PC-3 (cell line): ENCODE data around the gene EFL1. TPM values are rescaled to one million over a fixed set of nuclear protein-coding genes. Genes with fewer than 3 reads are reported as not detected.

ENCODE experiments used
- ATAC-seq: fragments of 200-7000 bp; cut with Tn5 transposase; 2 replicates; pipeline ENCODE4 v1.9.1; 2020; ENCODE audit warnings: mild to moderate bottlenecking, moderate library complexity
- BruUV-seq: library from RNA; stranded (reverse); fragments of 400-500 nt; replicated peaks from 2 replicates; lab custom pipeline; 2021; lab: Mats Ljungman, UMichigan
- CTCF ChIA-PET: fragments of 300-600 bp; sonication (Branson Sonifier 250); formaldehyde crosslinking; loops from one replicate; lab custom pipeline; 2022; ENCODE audit warnings: antibody characterized with exemption; lab: Charles Lee
- POLR2A ChIA-PET: fragments of 300-600 bp; sonication (Branson Sonifier 250); formaldehyde crosslinking; loops from one replicate; lab custom pipeline; 2022; ENCODE audit warnings: antibody characterized with exemption; ENCODE audit not compliant: unreplicated experiment; lab: Charles Lee
- DNase-seq: peaks from one replicate; pipeline ENCODE4 v3.0.0-alpha.2; 2015
- H2AFZ ChIP-seq: fragments of 300-600 bp; sonication (generic); 2 replicates; pipeline ENCODE4 v1.6.0; 2016; ENCODE audit warnings: antibody characterized with exemption, low read length
- H3F3A ChIP-seq: fragments of 300-600 bp; sonication (generic); one replicate; pipeline ENCODE4 v1.6.0; 2017; ENCODE audit warnings: antibody characterized with exemption, low read length, control low read depth, mild to moderate bottlenecking; ENCODE audit not compliant: unreplicated experiment
- H3K27ac ChIP-seq: fragments of 300-600 bp; sonication (generic); 2 replicates; pipeline ENCODE4 v1.5.1; 2016; ENCODE audit warnings: mild to moderate bottlenecking, low read length
- H3K27me3 ChIP-seq: fragments of 300-600 bp; sonication (generic); 2 replicates; pipeline ENCODE4 v1.6.1; 2016; ENCODE audit warnings: low read length, mixed read lengths
- H3K36me3 ChIP-seq: fragments of 300-600 bp; sonication (generic); 2 replicates; pipeline ENCODE4 v1.6.1; 2016; ENCODE audit warnings: low read depth, mixed run types, low read length, mixed read lengths
- H3K4me1 ChIP-seq: fragments of 300-600 bp; sonication (generic); 2 replicates; pipeline ENCODE4 v1.5.1; 2016; ENCODE audit warnings: low read length; ENCODE audit not compliant: insufficient read depth
- H3K4me2 ChIP-seq: fragments of 300-600 bp; sonication (generic); 2 replicates; pipeline ENCODE4 v1.6.0; 2016; ENCODE audit warnings: low read length
- H3K4me3 ChIP-seq: fragments of 300-600 bp; sonication (generic); 2 replicates; pipeline ENCODE4 v1.5.1; 2016; ENCODE audit warnings: mild to moderate bottlenecking, low read length, mixed read lengths
- H3K79me2 ChIP-seq: fragments of 300-600 bp; sonication (generic); 2 replicates; pipeline ENCODE4 v1.6.1; 2017; ENCODE audit warnings: low read length, mixed read lengths
- H3K9ac ChIP-seq: fragments of 300-600 bp; sonication (generic); 2 replicates; pipeline ENCODE4 v1.6.0; 2016; ENCODE audit warnings: mild to moderate bottlenecking, low read length
- H3K9me2 ChIP-seq: fragments of 300-600 bp; sonication (generic); replicated peaks from 2 replicates; pipeline ENCODE4 v1.6.1; 2016; ENCODE audit warnings: mixed run types, low read length, mixed read lengths
- H3K9me3 ChIP-seq: fragments of 300-600 bp; sonication (generic); 2 replicates; pipeline ENCODE4 v1.6.1; 2016; ENCODE audit warnings: low read length, mixed read lengths
- H4K20me1 ChIP-seq: fragments of 300-600 bp; sonication (generic); 2 replicates; pipeline ENCODE4 v1.6.1; 2016; ENCODE audit warnings: low read length, mixed read lengths
- EZH2 ChIP-seq: fragments of 300-600 bp; sonication (generic); IDR thresholded peaks from one replicate; pipeline ENCODE4 v1.6.1; 2017; ENCODE audit warnings: antibody characterized with exemption, mild to moderate bottlenecking, low read length; ENCODE audit not compliant: unreplicated experiment
- EZH2phosphoT487 ChIP-seq: fragments of 300-600 bp; sonication (generic); IDR thresholded peaks from 2 replicates; pipeline ENCODE4 v1.6.1; 2018; ENCODE audit warnings: mild to moderate bottlenecking, antibody characterized with exemption, low read length, borderline replicate concordance
- intact Hi-C: fragments of 100-400 bp; cut with micrococcal nuclease; formaldehyde crosslinking; loops from 2 replicates; pipeline ENCODE4 v1.9.0; 2023
- total RNA-seq: library from RNA; depleted of rRNA; stranded (reverse); fragments of >200 nt; gene quantifications from 2 replicates; pipeline ENCODE4 v1.2.3, GENCODE V29; 2014
- TF ChIP-seq, protein P1 (sequence below): fragments of 300-600 bp; sonication (generic); conservative IDR thresholded peaks from 2 replicates; pipeline ENCODE4 v1.5.1; 2017; ENCODE audit warnings: antibody characterized with exemption, low read depth, mild to moderate bottlenecking, low read length

The EFL1 gene
- total RNA-seq, 1 experiment from 2014 or later = 14.7 TPM

DNA sequence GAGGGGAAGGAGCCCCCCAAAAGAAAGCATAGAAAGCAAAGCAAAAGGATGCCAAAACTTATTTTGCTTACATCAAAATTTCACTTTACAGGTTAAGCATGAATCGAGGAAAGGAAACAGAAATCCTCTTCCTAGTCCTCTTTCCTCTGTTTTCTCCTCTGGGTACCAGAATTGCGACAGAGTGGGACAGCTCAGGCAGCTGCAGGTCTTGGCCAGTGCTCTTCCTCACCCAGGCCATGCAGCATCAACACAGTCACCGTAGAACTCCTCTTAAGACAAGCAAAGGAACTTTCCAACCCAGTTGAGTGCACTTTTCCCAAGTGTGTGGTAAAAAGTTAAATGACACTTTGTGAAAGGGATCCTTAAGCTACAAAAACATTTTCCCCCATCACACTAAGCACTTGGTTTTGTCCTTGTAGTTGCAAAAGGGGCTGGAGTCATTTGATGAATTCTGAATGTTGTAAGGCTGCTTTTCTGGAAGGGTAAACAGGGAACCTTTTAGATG is 170.8 kb downstream of the EFL1 start:
- no TSS peak for BruUV-seq
- no peak overlapping the region for H2AFZ ChIP-seq
- no peak overlapping the region for H3K4me3 ChIP-seq
- CTCF ChIA-PET = no interaction called here
- no peak overlapping the region for H3K27ac ChIP-seq
- H3K36me3 ChIP-seq = no peaks in the 10 kb centered on the region
- no peaks in the 10 kb centered on the region for H4K20me1 ChIP-seq
- no peak for ATAC-seq
- no peak for DNase-seq
- H3K79me2 ChIP-seq = no peaks in the 10 kb centered on the region
- intact Hi-C loops = no loop called here
- POLR2A ChIA-PET = no interaction called here
- H3K9ac ChIP-seq = no peak overlapping the region
- no peak overlapping the region for H3K4me2 ChIP-seq
- H3F3A ChIP-seq = no peaks in the 10 kb centered on the region
- no peaks in the 10 kb centered on the region for H3K4me1 ChIP-seq
- H3K27me3 ChIP-seq = no peaks in the 10 kb centered on the region
- no peaks in the 10 kb centered on the region for H3K9me2 ChIP-seq
- TF ChIP-seq EZH2phosphoT487 (no peak), EZH2 (no peak)
- TF ChIP-seq, protein P1, sequence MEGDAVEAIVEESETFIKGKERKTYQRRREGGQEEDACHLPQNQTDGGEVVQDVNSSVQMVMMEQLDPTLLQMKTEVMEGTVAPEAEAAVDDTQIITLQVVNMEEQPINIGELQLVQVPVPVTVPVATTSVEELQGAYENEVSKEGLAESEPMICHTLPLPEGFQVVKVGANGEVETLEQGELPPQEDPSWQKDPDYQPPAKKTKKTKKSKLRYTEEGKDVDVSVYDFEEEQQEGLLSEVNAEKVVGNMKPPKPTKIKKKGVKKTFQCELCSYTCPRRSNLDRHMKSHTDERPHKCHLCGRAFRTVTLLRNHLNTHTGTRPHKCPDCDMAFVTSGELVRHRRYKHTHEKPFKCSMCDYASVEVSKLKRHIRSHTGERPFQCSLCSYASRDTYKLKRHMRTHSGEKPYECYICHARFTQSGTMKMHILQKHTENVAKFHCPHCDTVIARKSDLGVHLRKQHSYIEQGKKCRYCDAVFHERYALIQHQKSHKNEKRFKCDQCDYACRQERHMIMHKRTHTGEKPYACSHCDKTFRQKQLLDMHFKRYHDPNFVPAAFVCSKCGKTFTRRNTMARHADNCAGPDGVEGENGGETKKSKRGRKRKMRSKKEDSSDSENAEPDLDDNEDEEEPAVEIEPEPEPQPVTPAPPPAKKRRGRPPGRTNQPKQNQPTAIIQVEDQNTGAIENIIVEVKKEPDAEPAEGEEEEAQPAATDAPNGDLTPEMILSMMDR = no peak
- H3K9me3 ChIP-seq = no peaks in the 10 kb centered on the region

DNA sequence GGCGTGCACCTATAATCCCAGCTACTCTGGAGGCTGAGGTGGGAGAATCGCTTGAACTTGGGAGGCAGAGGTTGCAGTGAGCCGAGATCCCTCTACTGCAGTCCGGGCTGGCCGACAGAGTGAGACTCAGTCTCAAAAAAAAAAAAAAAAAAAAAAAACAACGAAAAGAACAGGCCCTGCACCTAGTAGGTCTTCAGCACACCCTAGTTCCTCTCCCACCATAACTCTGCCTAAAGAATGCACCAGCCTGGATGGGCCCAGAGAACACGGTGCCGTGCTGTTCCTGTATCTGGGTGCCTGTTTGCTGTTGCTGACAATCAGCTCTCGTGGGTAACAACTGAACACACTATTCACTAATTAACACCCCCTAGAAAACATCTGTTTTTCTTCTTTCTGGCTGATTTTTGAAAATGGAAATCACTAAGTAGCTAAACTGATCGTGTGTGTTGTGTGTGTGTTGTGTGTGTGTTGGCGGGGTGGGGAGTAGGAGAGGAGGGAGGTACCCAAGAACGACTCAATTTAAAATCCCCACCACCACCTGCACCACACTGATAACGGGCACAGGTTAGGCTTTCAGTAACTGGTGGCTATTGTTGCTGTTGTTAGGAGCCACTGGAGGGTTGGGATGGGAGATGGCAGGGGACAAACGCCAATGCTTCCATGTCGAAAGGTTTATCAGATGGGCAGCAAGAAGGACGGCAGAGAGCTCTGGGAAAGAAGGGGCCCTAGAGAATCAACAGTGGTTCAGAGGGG is 176.1 kb downstream of the EFL1 start:
- ChIA-PET POLR2A (no interaction called here), CTCF (no interaction called here)
- ATAC-seq = no peak
- BruUV-seq = no TSS peak
- no peaks in the 10 kb centered on the region for H3K36me3 ChIP-seq
- peaks cover 13% of the 10 kb centered on the region for H3K4me1 ChIP-seq
- no peak overlapping the region for H3K9ac ChIP-seq
- H3K9me2 ChIP-seq = no peaks in the 10 kb centered on the region
- no peak overlapping the region for H3K4me3 ChIP-seq
- intact Hi-C loops = no loop called here
- H3K79me2 ChIP-seq = no peaks in the 10 kb centered on the region
- TF ChIP-seq, protein P1 = no peak
- TF ChIP-seq EZH2phosphoT487 (no peak), EZH2 (no peak)
- no peak overlapping the region for H3K4me2 ChIP-seq
- no peaks in the 10 kb centered on the region for H4K20me1 ChIP-seq
- H3K27me3 ChIP-seq = no peaks in the 10 kb centered on the region
- no peak overlapping the region for H3K27ac ChIP-seq
- no peak for DNase-seq
- H3K9me3 ChIP-seq = no peaks in the 10 kb centered on the region
- H2AFZ ChIP-seq = no peak overlapping the region
- H3F3A ChIP-seq = no peaks in the 10 kb centered on the region
